Right atrium auricular region (tissue), 2 donors: Measurements from ENCODE around the gene NTN3. TPM values are rescaled to one million over a fixed set of nuclear protein-coding genes. Genes with fewer than 3 reads are reported as not detected.

ENCODE experiments used
- DNase-seq: peaks from one replicate; pipeline ENCODE4 v3.0.0-alpha.2; 2019; ENCODE audit warnings: low spot score
- H3K27ac ChIP-seq, 2 donors: fragments of 200-600 bp; sonication (generic); 1 replicate in 1 of 2; 2 replicates in 1 of 2; pipeline ENCODE4 v1.5.1; 2016 to 2019
- H3K27me3 ChIP-seq, 2 donors: fragments of 200-600 bp; sonication (generic); one replicate each; pipeline versions ENCODE4 v1.5.1 to v1.6.0; 2017 to 2019
- H3K36me3 ChIP-seq: fragments of 200-600 bp; sonication (generic); one replicate; pipeline ENCODE4 v1.5.1; 2016
- H3K4me1 ChIP-seq, 2 donors: fragments of 200-600 bp; sonication (generic); one replicate each; pipeline versions ENCODE4 v1.5.1 to v1.6.0; 2017 to 2019
- H3K4me3 ChIP-seq, 2 donors: fragments of 200-600 bp; sonication (generic); 1 replicate in 1 of 2; 2 replicates in 1 of 2; pipeline ENCODE4 v1.5.1; 2017 to 2019; ENCODE audit warnings: mild to moderate bottlenecking in 1 of 2, moderate library complexity in 1 of 2
- H3K9me3 ChIP-seq, 2 donors: fragments of 200-600 bp; sonication (generic); one replicate each; pipeline ENCODE4 v1.5.1; 2019
- CTCF ChIP-seq, 2 donors: fragments of 200-600 bp; sonication (generic); IDR thresholded peaks; one replicate each; pipeline ENCODE4 v1.5.1; 2019; ENCODE audit warnings: antibody characterized with exemption in 2 of 2
- total RNA-seq, 2 donors: library from RNA; depleted of rRNA; stranded (reverse); fragments of >200 nt; gene quantifications; one replicate each; pipeline ENCODE4 v1.1.0, GENCODE V29; 2016

The NTN3 gene
- under 1 TPM; 0.22 to 0.51 TPM for total RNA-seq

- peak within 1 kb of the TSS; percentile 15 to 47 for H3K4me3 ChIP-seq
- DNase-seq, result no peak
- H3K36me3 ChIP-seq, result no peaks in the 10 kb centered on the region
- peaks cover 0 to 80% of the 10 kb centered on the region in 2 donors for H3K4me1 ChIP-seq
- no peaks in the 10 kb centered on the region for H3K9me3 ChIP-seq
- H3K27ac ChIP-seq, result no peak within 1 kb of the TSS
- TF ChIP-seq CTCF (IDR thresholded peaks at IDR 0.05), result no peak
- peaks cover 2 to 6% of the 10 kb centered on the region in 2 donors for H3K27me3 ChIP-seq
Measured at GRCh38 chr16:2471016-2471652, at the start of gene NTN3. Gene NTN3 (plus strand): TSS chr16:2471297. CDS start chr16:2471702, 405 bp downstream.

GRCh38 chr16:2422123-2422867 lies 48.8 kb upstream of the NTN3 start:
- no peaks in the 10 kb centered on the region for H3K36me3 ChIP-seq
- TF ChIP-seq CTCF (IDR thresholded peaks at IDR 0.05), result no peak
- DNase-seq, result no peak
- H3K4me1 ChIP-seq, result no peaks in the 10 kb centered on the region
- no peaks in the 10 kb centered on the region for H3K9me3 ChIP-seq
- H3K27me3 ChIP-seq, result no peaks in the 10 kb centered on the region
- H3K4me3 ChIP-seq, result no peak overlapping the region
- H3K27ac ChIP-seq, result no peak overlapping the region

GRCh38 chr16:2424061-2425007 lies 46.8 kb upstream of the NTN3 start:
- H3K36me3 ChIP-seq, result no peaks in the 10 kb centered on the region
- H3K27me3 ChIP-seq, result no peaks in the 10 kb centered on the region
- TF ChIP-seq CTCF (IDR thresholded peaks at IDR 0.05), result no peak

GRCh38 chr16:2425008-2425518 lies 46.0 kb upstream of the NTN3 start:
- H3K4me1 ChIP-seq, result peaks cover 0 to 5% of the 10 kb centered on the region in 2 donors
- no peaks in the 10 kb centered on the region for H3K27me3 ChIP-seq

More at GRCh38 chr16:2424061-2425007, 46.8 kb upstream of the NTN3 start:
- Histone ChIP-seq H3K9me3 (no peaks in the 10 kb centered on the region), H3K4me1 (no peaks in the 10 kb centered on the region), H3K27ac (no peak overlapping the region), H3K4me3 (no peak overlapping the region)
- DNase-seq, result no peak

More at GRCh38 chr16:2425008-2425518, 46.0 kb upstream of the NTN3 start:
- H3K9me3 ChIP-seq, result no peaks in the 10 kb centered on the region
- no peak overlapping the region for H3K4me3 ChIP-seq
- DNase-seq, result no peak
- no peak overlapping the region for H3K27ac ChIP-seq
- TF ChIP-seq CTCF (IDR thresholded peaks at IDR 0.05), result no peak
- H3K36me3 ChIP-seq, result no peaks in the 10 kb centered on the region
